Stimulated activated CD8-positive, alpha-beta memory T cell treated with anti-CD3 and anti-CD28 coated beads, Interleukin-12 subunit alpha, Interleukin-12 subunit beta, amount 100 ng/mL, for 24 hours (primary cell): ENCODE results near the gene ARMC9.
"Not testable (repeated sequence)": the region's sequence is repeated elsewhere in the genome, so short reads cannot be mapped to it uniquely, and the experiment has no call there.

Source experiments
- DNase-seq: peaks from one replicate; pipeline ENCODE4 v3.0.0-alpha.2; 2020; ENCODE audit errors: extremely low read depth

ARMC9 gene

DNA sequence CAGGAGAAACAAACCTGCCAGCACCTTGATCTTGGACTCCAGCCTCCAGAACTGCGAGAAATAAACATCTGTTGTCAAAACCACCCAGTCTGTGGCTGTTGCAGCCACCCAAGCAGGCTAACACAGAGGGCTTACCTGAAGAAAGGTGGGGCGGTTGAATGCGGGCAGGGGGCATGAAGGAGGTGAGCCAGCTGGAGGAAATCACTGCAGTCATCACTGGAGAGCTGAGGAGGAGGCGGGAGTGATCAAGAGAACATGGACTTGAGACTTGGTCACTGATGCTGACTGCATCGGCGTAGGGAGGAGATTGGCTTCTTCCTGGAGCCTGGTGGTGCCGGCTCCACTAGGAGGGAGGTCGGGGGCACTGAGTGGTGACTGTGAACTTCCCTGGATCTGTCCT, 14.6 kb upstream of the ARMC9 start:
- DNase-seq, result no peak

DNA sequence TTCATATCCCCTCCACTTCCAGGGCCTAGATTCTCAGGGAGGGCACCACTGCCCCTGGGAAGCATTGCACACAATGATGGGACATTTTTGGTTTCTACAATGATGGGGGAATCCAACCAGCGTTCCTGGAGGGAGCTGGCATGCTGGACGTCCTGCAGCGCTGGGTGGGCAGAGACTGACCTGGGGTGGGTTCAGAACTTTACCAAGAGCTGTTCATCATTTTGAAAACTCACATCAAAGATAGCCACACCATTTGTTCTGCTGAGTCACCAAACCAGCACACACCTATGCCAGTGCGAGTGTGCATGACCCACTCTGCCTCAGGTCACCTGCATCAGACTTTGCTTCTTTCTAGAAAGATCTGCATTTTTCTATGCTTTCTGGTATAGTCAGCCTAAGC, 14.1 kb upstream of the ARMC9 start:
- DNase-seq, result no peak

DNA sequence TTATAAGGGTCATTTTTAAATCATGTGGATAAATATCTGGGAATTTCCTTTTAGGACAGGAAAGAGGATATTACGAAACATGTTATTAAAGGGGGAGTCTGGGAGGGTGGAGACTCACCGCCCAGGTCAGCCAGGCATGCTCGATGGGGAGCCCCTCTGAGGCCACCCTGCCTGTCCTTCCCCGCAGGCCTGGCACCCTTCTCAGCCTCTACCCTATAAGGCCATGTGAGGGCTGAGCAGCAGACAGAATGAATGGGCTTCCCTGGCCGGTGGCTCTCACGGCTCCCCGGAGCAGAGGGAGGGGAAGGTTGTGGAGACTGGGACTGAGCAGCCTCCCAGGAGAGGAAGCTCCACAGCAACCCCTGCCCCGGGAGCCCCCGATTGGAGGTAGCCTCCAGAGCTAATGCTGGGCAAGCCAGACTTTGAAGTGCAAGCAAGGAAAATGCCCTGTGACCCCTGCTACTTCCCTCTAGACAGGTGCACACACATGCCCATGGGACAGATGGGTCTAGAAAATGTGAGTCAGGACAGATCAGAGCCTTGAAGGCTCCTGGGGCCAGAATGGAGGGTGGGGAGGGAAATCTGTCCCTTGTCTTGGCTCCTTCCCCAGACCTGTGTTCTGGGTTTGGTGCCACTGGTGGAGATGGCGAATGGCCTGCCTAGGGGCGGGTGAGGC, 13.2 kb upstream of the ARMC9 start:
- DNase-seq, result no peak

DNA sequence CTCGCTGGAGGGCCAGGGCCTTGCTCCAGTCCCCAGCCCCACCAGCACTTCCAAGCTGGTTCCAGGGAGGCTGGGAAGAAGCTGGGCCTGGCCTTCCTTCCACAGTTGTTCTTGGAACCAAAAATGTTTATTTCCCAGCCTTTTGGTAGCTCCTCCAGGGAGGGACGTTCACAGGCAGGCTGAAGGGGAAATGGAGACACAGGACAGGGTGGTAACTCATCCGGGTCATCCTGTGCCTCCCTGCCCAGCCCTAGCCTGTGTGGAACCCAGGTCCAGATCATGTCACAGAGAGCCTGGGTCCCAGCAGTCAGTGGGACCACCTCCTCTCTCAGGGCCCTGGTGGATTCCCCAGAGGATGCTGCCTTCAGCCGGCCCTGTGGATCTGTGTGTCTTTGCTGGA, 12.5 kb upstream of the ARMC9 start:
- no peak for DNase-seq

DNA sequence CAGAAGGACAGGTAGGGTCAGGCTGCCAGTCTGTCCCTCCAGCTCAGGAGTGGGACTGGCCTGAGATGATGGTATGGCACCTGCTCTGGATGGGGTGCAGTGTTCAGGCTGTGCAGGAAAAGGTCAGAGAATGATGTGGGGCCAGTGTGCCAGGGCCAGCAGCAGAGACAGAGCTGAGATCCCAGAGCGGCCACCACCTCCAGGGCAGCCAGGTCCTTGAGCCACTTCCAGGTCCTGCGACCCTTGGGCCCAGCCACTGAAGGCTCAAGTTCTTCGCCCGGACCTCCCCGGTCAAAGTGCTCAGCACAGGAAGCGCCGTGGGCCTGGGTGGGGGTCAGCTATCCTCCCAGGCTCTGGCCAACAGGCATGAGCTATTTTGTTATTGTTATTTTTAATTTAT, 12.1 kb upstream of the ARMC9 start:
- DNase-seq, result no peak

DNA sequence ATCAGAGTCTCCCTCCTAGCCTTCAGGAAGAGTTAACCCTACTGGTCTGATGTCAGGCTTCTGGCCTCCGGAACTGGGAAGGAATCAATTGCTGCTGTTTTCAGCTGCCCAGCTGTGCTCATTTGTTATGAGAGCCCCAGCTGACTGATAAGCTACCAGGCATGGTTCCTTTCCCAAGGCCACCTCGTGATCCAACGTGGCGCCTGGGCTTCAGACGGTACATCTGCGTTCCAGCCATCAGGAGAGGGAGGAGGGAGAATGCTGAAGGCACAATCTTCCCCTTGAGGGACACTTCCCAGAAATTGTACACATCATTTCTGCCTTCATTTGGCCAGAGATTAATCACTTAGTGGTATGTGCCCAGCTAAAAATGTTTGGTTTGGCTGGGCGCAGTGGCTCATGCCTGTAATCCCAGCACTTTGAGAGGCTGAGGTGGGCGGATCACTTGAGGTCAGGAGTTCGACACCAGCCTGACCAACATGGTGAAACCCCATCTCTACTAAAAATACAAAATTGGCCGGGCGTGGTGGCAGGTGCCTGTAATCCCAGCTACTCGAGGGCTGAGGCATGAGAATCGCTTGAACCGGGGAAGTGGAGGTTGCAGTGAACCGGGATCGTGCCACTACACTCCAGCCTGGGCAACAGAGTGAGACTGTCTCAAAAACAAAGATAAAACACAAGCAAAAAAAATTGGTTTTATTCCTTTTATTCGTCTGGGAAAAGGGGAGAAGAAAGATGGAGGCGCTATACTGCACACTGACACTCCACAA, 10.5 kb upstream of the ARMC9 start:
- no peak for DNase-seq

DNA sequence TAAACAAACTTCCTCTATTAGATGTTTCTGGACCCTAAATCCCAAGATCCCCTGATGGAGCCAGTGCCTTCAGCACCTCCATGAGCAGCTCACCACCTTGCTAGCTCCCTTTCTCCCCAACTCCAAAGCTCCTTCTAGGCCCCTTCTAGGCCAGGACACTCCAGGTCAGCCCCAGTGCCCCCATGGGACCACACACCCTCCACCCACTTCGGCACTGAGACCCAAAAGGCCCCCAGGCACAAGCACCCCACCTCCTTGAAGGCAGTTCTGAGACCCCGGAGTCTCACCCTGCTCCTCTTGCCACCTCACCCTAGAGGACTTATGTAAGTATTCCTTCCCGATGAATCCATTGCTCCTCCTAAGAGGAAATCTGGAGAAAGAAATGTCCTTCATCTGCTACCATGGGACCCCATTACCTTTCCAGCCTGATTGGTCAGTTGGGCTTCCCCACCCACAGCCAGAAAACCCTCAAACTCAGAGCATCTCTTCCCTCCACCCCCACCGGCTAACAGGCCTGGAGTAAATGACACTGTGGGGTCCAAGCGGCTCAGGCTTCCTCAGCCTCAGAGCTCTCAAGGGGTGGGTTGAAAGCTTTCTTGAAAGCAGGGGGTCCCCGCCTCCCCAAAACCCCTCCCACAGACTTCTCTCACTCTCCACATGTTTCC, 9.8 kb upstream of the ARMC9 start:
- DNase-seq, result no peak

DNA sequence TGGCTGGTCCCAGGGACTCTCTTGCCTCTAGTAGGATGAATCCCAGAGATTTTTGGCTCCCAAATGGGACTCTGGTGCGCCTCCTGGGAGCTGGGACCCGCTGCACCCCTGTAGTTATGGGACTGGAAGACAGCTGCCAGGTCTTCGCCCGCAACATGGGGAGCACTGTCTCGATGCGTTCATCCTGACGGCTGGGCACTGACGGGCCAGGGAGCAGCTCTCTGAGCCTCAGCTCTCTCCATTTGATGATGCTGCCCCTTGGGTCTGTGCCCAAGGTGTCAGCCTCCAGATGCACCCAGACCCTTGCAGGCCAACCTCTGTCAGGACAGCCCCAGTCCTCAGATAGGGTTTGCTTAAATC, 9.3 kb upstream of the ARMC9 start:
- DNase-seq, result no peak

DNA sequence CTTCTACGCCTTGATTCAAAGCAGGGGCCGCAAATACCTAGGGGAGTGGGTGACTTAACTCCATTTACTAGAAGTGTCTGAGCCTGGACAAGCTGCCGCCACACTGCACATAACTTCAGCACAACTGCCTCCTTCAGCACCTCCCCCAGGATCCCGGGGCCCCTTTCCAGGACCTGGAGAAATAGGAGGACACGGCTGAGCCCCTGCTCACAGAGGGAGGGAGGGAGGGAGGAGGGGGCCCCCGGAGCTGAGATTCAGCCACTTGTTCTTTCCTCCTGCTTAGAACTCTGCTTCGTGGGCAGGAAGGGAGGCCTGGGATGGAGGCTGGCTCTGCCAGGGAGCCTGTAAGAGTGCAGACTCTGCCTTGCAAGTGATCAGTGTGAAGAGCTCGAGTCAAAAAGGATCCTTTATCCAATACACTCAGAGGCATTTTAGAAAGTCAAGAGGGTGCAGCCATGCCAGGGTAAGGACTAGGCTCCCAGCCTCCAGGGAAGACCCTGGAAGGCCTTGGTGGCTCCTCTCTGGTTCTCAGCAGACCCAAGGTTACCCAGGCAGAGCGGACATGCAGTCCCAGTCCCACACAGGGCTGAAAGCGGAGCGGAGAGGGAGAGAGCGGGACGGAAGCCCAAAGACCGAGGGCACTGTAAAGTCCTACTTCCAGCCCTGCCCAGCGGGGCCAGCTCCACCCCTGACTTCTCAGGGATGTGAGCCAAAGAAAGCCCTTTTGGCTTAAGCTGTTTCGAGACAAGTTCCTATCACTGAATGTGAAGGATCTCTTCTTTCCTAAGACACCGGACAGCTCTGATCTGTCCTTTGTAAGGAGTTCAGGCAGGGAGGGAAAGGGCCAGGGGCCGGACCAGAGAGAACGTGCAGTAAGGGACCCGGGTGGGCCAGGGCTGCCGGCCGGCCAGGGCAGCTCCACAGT, 8.6 kb upstream of the ARMC9 start:
- no peak for DNase-seq

DNA sequence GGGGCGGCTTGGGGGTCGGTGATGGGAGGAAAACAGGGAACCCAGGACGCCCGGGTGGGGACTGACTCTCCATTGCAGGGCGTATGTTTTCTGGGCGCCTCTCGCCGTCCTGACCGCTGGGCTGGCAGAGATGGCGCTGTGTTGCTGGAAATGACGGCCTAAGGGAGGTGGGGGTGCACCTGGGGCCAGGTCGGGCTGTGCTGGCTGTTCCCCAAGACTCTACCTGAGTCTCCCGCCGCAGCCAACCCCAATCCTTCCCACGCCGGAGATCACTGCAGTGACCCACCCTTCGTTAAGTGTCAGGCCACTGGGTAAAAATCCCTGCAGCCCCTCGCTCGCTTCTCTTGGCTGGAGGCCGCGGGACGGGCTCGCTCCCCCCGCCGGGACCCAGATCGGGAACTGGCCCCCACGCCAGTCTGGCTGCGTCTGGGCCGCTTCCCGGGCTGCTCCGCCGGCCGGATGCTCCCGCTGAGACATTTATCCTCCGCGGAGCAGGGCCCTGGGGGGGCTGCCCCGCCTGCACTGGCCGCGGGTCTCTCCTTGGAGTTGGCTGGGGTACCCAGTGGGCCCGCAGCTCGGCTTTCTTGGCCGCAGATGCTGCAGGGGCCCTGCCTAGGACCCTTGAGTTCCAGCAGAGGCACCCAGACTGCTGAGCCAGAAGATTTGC, 7.8 kb upstream of the ARMC9 start:
- no peak for DNase-seq

DNA sequence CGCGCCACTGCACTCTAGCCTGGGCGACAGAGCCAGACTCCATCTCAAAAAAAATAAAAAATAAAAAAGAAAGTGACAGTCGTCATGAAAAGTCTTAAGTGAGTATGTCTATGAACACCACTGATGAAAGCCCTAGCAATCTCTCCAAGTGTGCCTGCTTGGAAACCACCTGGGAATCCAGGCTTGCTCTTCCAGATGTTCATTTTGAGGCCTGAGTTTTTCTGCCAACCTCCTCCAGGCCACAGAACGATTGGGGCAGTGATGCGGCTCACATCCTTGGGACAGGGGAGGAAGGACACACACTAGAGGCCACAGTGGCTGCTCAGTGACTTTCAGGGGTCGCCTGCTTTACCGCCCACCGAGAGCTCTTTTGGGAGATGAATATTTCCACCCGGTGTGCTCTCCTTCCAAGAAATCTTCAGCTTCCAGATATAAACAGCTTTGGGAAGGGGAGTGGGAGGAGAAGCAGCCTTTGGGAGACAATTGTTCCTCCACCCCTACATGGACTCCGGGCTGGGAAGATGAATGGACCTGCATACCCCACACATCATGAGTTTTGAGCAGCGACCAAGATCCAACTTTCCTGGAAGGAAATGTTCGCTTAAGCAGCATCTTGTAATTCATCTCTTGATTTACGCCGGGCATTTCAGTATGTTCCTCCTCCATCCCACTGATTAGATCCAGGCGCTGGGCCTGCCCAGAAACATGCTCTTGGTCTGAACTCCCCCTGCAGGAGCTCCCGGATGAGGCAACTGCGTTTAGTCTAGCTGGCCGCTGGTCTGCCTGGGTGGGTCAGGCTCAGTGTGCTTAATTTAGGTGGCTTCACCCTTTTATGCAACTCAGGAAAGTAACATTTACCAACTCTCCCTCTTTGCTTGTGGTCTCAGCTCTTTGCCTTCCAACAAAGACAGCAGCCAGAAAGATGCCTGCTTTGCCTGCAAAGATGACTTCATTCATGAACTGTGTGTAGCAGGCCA, 6.2 kb upstream of the ARMC9 start:
- DNase-seq, result no peak

DNA sequence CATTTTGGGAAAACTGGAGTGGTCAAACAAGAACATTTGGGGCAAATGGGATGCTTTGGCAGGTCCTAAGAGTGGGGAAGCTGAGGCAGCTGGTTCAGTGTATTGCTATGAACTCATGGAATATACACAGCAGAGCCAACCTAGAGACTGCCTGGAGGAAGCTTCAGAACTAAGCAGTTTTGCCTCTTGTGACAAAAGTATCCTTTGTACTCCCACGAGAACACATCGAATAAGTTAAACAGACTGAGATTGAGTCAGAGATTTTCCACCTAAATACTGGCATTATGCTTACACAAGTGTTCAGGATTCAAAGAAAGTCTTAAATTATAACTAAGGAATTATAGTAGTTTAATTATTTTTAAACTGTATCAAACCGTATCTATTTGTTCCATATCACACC, 5.2 kb upstream of the ARMC9 start:
- DNase-seq, result no peak

DNA sequence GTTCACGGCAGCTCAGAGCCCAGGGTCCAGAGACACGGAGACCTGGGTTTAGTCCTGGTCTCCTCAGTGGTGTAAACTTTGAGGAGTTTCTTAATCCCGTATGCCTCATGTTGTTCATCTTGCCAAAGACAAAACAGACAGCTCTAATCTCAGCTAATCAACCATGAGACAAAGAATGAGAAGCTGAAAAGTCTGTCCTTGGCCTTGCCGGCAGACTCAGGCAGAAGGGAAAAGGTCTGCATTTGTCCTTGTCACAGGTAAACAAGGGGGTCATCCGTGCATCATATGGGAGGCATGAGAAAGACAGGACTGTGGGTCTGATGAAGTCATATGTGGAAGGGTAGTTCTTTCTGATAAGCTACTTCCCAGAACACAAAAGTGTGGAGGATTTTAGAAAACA, 1.8 kb upstream of the ARMC9 start:
- no peak for DNase-seq

DNA sequence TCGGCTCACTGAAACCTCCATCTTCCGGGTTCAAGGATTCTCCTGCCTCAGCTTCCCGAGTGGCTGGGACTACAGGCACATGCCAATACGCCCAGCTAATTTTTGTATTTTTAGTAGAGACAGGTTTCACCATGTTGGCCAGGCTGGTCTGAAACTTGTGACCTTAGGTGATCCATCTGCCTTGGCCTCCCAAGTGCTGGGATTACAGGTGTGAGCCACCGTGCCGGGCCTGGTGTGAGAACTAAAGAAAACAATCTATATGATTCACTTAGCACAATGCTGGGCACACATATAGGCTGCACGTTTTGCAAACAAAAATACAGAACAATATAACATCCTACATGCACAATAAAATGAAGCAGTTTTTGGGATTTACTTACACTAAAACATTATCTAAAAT, 1.2 kb upstream of the ARMC9 start:
- not testable (repeated sequence) for DNase-seq

DNA sequence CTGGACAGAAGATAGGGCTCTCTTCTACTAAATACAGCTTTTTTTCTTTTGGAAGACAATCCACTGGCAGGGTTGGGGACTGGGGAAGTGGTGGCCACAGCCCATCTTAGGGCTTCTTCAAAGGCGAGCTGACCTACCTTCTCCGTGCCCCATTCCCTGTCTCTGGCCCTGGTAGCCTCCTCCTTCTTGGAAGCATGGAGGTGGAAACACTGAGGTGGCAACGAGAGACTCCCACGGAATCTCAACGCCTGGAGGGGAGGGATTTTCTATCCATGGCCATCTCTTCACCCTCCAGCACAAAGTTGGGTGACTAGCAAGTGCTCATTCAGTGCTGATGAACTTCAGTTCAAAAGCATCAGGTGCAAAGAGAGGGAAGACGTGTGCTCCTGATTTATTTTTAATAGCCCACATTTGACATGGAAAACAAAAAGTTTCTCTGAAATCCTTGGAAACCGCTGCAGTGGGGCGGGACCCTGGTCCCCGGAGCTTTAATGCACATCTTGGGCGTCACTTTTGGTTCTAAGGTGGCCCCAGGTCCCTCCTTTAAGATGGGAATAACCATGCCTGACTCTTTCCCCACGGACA, 633 bp upstream of the ARMC9 start:
- no peak for DNase-seq

DNA sequence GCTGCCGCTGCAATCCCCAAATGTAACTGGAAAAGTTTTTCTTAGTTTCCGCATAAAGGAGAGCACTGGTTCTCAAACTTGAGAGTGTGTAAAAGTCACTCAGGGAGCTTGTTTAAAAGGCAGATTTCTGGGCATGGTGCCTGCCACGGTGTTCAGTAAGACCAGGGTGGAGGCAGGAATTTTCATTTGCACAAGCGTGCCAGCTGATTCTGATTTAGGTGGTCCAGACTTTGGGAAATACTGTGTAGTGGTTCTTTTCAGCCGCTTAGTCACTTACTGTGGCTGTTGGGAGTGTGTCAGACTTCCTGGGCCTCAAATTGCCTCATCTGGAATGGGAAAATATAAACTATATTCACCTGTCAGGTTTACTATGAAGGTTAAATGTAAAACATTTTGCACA, 788 bp downstream of the ARMC9 start:
- DNase-seq, result no peak

DNA sequence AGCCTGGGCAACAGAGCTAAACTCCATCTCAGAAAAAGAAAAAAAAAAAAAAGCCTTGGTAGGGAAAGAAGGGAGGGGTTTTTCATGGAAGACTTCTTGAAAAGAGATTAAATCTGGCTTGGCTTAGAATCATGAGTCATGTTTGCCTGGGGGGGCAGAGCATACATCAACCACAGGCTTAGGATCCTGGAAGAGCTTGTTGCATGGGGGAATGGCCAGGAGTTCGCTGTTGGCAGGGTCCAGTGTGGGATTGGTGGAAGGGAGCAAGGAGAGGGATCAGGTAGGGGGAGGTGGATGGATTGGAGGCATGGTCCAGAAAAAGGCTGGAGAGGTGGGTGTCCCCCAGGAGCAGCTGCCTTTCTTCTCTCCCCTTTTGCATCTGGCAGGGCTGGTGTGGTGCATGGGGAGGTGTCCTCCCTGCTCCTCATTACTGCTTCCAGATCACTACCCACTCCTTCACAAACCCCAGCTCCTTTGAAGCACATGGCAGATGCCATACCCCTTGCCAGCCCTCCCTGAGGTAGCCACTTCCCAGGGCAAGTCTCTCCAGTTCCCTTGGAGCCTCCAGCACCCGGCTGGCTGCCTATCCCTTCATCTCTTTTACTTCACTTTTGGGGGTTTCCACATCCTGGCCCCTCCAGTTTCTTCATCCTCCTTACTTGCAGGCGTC, 2.5 kb downstream of the ARMC9 start:
- no peak for DNase-seq

DNA sequence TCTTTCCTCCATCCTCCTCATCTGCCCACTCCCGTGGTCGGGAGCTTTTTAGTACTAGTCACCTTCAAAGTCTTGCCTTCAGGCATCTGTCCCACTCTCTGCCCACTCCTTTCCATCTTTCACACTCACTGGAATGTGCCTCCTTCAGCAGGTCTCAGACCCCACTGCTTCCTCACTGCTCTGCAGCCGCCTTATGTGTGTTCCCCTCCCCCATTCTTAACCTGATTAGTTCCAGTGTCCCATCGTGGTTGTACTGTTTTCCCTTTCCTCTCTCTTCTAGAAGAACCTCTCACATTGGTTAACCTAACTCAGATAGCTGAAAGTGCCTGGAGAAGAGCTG, 3.0 kb downstream of the ARMC9 start:
- no peak for DNase-seq

DNA sequence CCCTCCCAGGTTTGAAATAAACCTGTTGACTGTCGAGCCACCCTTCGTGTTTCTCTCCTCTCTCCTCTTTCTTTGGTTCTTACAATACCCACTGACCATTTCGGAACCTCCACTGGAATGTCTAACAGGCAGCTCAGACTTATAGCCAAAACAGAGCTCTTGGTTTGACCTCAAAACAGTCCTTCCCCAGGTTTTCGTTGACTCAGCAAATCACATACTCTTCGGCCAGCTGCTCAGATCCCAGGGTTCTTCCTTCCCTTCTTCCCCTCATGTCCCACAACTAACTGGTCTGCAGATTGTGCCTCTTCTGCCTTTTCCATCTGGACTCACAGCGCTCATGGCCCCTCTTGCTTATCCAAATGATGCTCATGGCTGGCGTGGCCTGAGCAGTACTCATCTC, 4.7 kb downstream of the ARMC9 start:
- DNase-seq, result no peak

DNA sequence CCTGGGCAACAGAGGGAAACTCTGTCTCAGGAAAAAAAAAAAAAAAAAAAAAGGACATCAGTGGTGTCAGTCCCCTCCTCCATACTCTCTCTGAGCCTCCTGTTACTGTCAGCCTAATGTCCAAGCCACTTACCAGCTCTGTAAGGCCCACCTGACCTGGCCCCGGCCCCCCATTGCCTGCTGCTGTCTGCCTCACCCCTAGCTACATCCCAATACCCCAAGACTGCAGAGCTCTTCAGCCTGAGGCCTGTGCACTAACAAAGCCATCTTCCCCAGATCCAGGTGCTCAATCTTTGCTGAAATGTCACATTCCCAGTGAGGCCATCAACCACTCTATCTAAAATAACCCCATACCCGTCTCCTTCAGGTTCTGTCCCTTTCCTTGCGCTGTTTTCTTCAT, 5.7 kb downstream of the ARMC9 start:
- DNase-seq, result no peak
